Stomach smooth muscle (tissue), 2 donors: ENCODE results near the gene NINJ2.
"Not testable (repeated sequence)": the region's sequence is repeated elsewhere in the genome, so short reads cannot be mapped to it uniquely, and the experiment has no call there.

Experiments used
- H3K27ac ChIP-seq: one replicate; pipeline ENCODE4 v1.7.0; 2013; ENCODE audit warnings: mild to moderate bottlenecking, low read length, inconsistent platforms
- H3K27me3 ChIP-seq, 2 donors: one replicate each; pipeline ENCODE4 v1.7.0; 2013; ENCODE audit warnings: low read length in 2 of 2; ENCODE audit not compliant: insufficient read depth in 2 of 2, control insufficient read depth in 1 of 2
- H3K36me3 ChIP-seq, 2 donors: one replicate each; pipeline ENCODE4 v1.7.0; 2013; ENCODE audit warnings: low read length in 2 of 2; ENCODE audit not compliant: control insufficient read depth in 2 of 2, insufficient read depth in 2 of 2
- H3K4me1 ChIP-seq: one replicate; pipeline ENCODE4 v1.7.0; 2013; ENCODE audit warnings: low read length; ENCODE audit not compliant: control insufficient read depth, insufficient read depth
- H3K4me3 ChIP-seq, 2 donors: one replicate each; pipeline ENCODE4 v1.7.0; 2013; ENCODE audit warnings: low read length in 2 of 2
- H3K9ac ChIP-seq, 2 donors: one replicate each; pipeline ENCODE4 v1.7.0; 2013; ENCODE audit warnings: low read length in 2 of 2, mild to moderate bottlenecking in 1 of 2
- H3K9me3 ChIP-seq, 2 donors: one replicate each; pipeline ENCODE4 v1.7.0; 2013; ENCODE audit warnings: low read length in 2 of 2; ENCODE audit not compliant: control insufficient read depth in 2 of 2
- donor health status: healthy.
- donor health status: Pancreatic carcinoma.

The NINJ2 gene, protein sequence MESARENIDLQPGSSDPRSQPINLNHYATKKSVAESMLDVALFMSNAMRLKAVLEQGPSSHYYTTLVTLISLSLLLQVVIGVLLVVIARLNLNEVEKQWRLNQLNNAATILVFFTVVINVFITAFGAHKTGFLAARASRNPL

GRCh38 chr12:663293-663871 lies at the start of gene NINJ2:
Gene NINJ2 (minus strand): TSS chr12:663445. CDS start chr12:663360, 85 bp downstream.
- Histone ChIP-seq H3K27me3 (peaks cover 4 to 10% of the 10 kb centered on the region in 2 donors), H3K9me3 (no peaks in the 10 kb centered on the region), H3K4me3 (peak within 1 kb of the TSS; percentile 40 to 46), H3K36me3 (no peaks in the 10 kb centered on the region), H3K27ac (no peak within 1 kb of the TSS), H3K4me1 (no peaks in the 10 kb centered on the region), H3K9ac (peak within 1 kb of the TSS in 1 of 2 donors; percentile 33)

DNA sequence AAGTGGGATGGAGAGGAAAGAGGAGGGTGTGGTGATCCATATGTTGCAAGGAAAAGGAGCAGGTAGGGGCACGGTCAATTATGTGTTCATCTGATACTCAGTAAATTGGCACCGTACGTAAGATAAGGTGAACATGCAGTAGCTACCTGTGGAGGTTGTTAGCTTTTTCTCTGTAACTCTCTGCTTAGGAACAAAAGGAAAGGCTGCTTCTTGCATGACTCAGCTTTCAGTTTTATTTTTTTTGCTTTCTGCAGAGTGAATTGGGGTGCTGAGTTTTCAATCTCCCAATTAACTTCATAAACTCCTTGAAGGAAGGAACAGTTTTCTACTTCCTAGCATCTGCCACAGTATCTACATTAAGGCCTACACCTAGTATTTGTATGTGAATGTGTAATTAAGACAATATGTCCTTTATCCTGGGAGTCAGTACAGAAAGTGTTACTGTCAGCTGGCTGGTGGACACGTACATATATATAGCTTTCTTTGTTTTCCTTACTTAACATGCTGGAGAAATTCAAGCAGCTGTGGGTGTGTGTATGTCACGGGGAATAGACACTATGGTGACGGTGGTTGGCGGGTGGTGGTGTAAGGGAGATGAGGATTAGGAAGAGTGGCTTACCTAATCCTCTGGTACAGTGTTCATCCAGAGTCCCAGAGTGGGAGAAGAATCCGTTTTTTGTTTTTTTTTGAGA lies 49.1 kb upstream of the NINJ2 start:
- no peak overlapping the region for H3K4me3 ChIP-seq
- no peaks in the 10 kb centered on the region for H3K36me3 ChIP-seq
- no peaks in the 10 kb centered on the region for H3K27me3 ChIP-seq
- no peaks in the 10 kb centered on the region for H3K9me3 ChIP-seq
- H3K9ac ChIP-seq, result no peak overlapping the region
- no peaks in the 10 kb centered on the region for H3K4me1 ChIP-seq
- no peak overlapping the region for H3K27ac ChIP-seq

DNA sequence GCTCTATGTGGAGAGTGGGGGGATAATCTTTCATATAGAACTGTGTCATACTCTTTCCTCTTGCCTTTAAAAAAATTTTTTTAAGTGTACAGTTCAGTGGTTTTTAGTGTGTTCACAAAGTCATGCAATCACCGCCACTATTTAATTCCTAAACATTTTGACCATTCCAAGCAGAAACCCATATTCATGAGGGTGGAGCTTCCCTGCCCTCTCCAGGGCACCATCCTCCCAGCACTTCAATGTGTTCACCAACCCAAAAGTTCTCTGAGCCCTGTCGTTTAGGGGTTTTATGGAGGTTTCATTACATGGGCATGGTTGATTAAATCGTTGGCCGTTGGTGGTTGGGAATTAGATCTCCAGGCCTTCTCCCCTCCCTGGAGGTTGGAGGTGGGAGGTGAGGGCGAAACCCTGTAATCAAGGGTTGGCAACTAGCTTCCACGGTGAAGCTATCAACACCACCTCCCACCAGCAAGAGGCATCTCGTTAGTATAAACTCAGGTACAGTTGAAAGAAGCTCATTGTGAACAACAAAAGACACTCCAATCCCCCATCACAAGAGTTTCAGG lies 46.3 kb upstream of the NINJ2 start:
- H3K27me3 ChIP-seq, result no peaks in the 10 kb centered on the region
- no peaks in the 10 kb centered on the region for H3K4me1 ChIP-seq
- H3K9me3 ChIP-seq, result no peaks in the 10 kb centered on the region
- no peak overlapping the region for H3K27ac ChIP-seq
- H3K4me3 ChIP-seq, result no peak overlapping the region
- no peak overlapping the region for H3K9ac ChIP-seq
- no peaks in the 10 kb centered on the region for H3K36me3 ChIP-seq

- not testable (repeated sequence) for H3K27me3 ChIP-seq, H3K4me1 ChIP-seq, H3K9ac ChIP-seq, H3K36me3 ChIP-seq, H3K27ac ChIP-seq, H3K4me3 ChIP-seq, H3K9me3 ChIP-seq
Measured at GRCh38 chr12:708084-708483, 44.8 kb upstream of the NINJ2 start.

DNA sequence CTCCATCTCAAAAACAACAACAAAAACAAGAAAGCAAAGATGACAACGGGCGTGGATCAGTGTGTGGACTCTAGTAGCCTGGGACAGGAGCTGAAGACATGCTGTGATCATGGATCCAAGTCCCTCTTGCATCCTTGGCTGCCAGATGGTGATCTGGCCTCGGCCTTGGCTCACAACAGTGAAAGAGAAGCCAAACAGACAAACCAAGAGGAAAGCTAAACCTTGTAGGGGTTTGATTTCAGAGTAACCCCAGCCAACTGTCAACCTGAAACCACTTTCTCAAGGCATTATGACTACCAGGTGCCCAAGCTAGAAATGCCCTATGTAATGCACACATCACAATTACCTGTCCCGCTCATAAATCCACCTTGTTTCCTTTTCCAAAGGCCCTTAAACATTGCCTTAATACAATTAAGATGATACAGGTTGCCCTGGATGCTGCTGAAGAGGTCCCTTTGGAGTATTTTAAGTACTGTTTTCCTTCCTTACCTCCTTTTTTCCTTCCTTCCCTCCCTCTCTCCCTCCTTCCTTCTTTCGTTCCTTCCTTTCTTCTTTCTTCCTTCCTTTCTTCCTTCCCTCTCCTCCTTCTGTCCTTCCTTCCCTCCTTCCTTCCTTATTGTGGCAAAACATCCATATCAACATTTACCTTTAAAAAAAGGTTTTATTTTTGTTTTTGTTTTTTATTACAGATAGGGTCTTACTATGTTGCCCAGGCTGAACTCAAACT lies 41.4 kb upstream of the NINJ2 start:
- H3K27me3 ChIP-seq, result no peaks in the 10 kb centered on the region
- no peaks in the 10 kb centered on the region for H3K9me3 ChIP-seq
- no peak overlapping the region for H3K4me3 ChIP-seq
- no peaks in the 10 kb centered on the region for H3K4me1 ChIP-seq
- H3K36me3 ChIP-seq, result no peaks in the 10 kb centered on the region
- H3K27ac ChIP-seq, result no peak overlapping the region
- H3K9ac ChIP-seq, result no peak overlapping the region

GRCh38 chr12:701896-702539 lies 38.8 kb upstream of the NINJ2 start:
- H3K9ac ChIP-seq, result no peak overlapping the region
- no peaks in the 10 kb centered on the region for H3K27me3 ChIP-seq

DNA sequence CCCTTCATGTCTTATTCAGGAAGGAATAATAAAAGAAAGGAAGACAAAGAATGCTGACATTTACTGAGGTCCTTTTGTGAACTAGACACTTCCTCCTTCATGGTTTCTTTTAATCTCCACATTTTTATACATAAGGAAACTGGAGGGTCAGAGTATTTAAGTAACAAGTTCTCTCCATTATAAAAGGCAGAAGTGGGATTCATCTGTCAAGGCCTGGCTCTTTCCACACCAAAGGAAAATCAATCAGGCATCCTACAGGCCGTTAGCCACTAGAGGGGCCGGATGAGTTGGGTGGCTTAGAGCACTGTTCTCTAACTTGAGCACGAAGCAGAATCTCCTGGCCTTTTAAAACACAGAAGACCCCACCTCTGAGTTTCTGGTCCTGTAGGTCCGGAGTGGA lies 36.8 kb upstream of the NINJ2 start:
- peaks cover 7 to 8% of the 10 kb centered on the region in 2 donors for H3K9me3 ChIP-seq
- H3K9ac ChIP-seq, result no peak overlapping the region
- no peak overlapping the region for H3K4me3 ChIP-seq
- no peaks in the 10 kb centered on the region for H3K4me1 ChIP-seq
- H3K27ac ChIP-seq, result no peak overlapping the region
- no peaks in the 10 kb centered on the region for H3K27me3 ChIP-seq
- no peaks in the 10 kb centered on the region for H3K36me3 ChIP-seq

More at GRCh38 chr12:701896-702539, 38.8 kb upstream of the NINJ2 start:
- no peaks in the 10 kb centered on the region for H3K4me1 ChIP-seq
- H3K4me3 ChIP-seq, result no peak overlapping the region
- H3K27ac ChIP-seq, result no peak overlapping the region
- no peaks in the 10 kb centered on the region for H3K36me3 ChIP-seq
- H3K9me3 ChIP-seq, result peaks cover 7 to 8% of the 10 kb centered on the region in 2 donors

- not testable (repeated sequence) for H3K4me3 ChIP-seq, H3K4me1 ChIP-seq, H3K27ac ChIP-seq, H3K9ac ChIP-seq, H3K9me3 ChIP-seq, H3K36me3 ChIP-seq, H3K27me3 ChIP-seq
Measured at GRCh38 chr12:698222-698621, 35.0 kb upstream of the NINJ2 start.

- no peak overlapping the region for H3K9ac ChIP-seq
- no peak overlapping the region for H3K4me3 ChIP-seq
- no peaks in the 10 kb centered on the region for H3K4me1 ChIP-seq
- peaks cover 7 to 8% of the 10 kb centered on the region in 2 donors for H3K9me3 ChIP-seq
- no peaks in the 10 kb centered on the region for H3K27me3 ChIP-seq
- H3K27ac ChIP-seq, result no peak overlapping the region
- no peaks in the 10 kb centered on the region for H3K36me3 ChIP-seq
Measured at GRCh38 chr12:697481-697880, 34.2 kb upstream of the NINJ2 start.

DNA sequence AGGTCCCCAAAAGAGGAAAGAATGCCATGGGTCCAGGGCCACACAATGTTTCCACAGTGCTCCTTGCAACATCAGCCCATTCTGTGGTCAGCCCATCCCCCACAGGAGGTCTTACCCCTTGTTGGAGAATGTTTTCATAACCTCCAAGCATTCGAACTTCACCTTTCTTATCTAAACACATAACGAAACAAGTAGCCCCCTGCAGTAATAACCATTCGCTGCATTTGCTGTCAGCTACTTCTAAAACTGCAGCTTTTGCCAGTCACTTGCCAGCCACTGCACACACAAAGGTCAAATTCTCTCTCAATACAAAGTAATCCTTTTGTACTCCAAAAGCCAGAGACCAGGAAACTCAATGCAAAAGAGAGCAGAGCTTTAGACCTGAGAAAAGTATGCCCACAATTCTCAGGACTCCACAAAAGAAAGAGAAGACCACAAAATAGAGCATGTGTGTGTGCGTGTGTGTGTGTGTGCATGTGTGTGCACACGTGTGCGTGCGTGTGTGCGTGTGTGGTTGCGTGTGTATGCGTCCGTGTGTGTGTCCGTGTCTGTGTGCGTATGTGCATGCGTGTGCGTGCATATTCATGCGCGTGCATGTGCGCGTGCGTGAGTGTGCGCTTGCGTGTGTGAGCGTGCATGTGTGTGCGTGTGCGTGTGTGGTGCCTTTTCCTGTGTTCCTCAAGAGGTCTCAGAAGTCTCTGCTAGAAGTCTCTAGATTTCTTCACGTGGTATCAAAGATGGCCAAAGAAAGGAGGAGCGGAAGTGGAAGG lies 31.7 kb upstream of the NINJ2 start:
- H3K4me3 ChIP-seq, result no peak overlapping the region

More for the DNA sequence above, 31.7 kb upstream of the NINJ2 start:
- Histone ChIP-seq H3K27ac (no peak overlapping the region), H3K27me3 (no peaks in the 10 kb centered on the region), H3K9me3 (peaks cover 7 to 8% of the 10 kb centered on the region in 2 donors), H3K4me1 (no peaks in the 10 kb centered on the region), H3K9ac (no peak overlapping the region), H3K36me3 (no peaks in the 10 kb centered on the region)
